NOMO-1 (cell line): ENCODE measurements around the gene GLP1R.

Experiments used
- DNase-seq, 2 experiments: peaks; one replicate each; lab custom pipeline; 2025; ENCODE audit not compliant: unreplicated experiment in 2 of 2; lab: John Stamatoyannopoulos, UW

GLP1R gene

DNA sequence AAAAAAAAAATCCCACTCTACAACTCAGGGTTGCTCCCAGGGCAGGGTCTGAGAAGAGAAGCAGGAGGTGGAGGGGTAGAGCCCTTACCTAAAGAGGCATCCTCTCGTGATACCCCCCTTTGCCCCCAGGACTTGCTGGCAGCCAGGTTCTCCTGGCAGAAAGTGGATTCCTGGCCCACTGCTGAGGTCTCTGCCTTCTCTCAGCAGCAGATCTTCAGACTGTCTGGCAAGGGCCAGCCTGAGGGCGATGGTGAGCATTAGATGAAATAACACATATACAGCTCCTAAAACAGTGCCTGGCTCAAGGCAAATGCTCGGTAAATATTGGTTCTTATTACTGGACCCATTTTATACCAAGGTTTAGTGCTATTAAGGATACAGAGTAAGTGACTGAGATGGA, 4.8 kb upstream of the GLP1R start:
- no peak for DNase-seq

DNA sequence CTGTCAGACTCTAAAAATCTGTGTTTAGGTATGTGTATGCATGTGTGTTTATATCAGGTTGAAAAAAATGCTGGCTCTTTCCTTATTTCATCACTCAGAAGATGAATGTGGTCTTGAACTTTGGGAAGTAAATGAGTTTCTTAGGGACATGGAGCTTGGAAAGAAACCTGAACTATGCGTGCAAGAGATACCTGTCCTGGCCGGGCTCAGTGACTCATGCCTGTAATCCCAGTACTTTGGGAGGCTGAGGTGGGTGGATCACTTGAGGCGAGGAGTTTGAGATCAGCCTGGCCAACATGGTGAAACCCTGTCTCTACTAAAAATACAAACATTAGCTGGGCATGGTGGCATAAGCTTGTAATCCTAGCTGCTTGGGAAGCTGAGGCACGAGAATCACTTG, 4.4 kb upstream of the GLP1R start:
- DNase-seq: no peak

DNA sequence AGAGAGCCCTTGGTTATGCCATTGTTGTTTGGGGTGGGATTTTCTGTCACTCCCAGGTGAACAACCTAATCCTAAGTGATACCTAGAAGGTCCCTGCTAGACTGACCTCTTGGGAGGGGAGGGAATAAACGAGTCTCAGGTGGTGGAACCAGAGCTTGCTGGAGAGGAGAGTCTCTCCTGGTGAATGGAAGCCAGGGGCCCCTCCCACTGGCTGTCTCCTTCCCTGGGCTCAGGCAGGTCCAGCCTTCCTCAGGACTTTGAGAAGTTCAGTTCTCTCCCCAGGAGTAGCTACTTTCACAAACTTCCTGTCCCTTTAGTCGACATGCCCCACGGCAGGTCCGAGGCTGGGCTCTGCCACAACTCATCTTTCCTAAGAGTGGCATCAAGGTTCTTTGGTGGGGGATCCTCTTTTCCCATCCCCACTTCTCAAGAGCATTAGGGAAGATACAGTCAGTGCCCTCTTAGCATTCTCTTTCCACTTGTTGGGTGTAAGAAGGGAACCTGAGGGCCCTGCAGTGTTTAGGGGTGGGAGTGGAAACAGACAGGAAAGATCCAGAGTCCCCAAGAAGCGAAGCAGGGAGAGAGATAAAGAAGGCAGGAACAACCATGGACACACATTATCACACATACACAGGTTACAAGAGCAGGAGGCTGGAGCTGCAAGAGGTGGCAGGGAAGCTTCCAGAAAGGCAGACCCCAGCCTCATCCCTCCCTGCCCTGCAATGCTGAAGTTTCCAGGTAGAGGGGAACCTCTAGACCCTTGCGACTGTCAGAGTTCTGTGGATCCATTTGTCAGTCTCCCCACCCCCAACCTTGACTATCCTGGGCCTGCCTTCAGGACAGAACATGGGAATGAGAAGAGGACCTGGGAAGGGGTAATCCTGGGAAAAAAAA, 900 bp upstream of the GLP1R start:
- no peak for DNase-seq

DNA sequence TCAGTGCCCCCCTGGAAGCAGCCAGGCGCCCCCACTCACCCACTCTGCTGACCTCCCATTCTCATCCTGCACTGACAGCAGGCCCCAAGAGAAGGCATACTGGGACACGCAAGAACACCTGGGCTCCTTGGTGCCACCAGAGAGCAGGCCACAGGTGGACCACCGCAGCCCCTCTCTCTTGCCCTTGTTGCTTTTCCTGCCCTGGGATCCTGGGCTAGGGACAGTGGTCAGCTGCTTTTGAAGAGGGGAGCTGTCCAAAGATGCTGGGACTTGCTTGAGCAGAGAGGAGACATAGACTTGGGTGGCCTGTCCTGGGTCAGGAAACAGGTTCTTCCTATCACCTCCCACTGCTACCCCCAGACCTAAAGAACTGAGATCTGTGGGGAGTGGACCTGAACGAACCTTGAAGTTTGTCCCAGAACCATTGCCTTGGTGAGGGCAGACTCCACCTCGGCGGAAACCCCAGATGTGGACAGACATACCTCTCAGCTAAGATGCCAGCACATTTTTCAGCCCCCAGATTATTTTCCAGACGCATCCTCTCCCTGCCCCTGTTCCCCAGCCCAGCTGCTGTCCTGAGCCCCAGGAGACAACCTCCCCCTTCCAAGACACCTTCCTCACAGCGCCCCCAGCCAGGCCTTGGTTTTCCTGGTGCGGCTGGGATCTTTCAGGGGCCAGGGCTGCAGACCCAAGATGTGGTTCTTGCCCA, 1.1 kb downstream of the GLP1R start:
- no peak for DNase-seq

DNA sequence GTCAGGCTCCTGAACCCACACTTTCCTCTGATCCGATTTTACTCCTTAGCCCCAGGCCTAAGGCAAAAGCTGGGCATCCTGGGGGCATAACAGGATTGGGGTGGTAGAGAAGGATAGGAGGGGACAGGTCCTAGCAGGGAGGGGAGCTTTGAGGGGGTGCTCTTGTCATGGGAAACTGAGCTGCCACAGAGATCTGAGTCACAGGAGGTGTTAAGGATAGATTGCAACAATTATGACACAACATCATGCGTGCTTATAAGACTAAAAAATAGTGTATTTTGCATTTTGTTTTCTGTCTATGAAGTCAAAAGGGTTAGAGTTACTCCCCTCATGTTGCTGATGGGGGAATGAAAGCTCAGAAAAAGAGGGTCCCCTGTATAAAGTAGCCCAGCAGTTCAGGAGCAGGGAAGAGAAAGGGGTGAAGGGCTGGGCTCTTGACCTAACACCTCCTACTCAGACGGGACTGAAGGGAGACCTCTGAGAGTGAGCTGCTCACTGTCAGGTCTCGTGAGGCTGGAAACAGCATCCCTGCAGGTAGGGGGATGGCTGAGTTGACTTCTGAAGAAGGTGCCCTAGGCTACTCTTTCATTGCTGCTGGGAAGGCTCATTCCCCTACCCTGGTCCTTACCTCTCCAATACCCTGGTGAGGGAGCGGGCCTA, 2.0 kb downstream of the GLP1R start:
- no peak for DNase-seq

DNA sequence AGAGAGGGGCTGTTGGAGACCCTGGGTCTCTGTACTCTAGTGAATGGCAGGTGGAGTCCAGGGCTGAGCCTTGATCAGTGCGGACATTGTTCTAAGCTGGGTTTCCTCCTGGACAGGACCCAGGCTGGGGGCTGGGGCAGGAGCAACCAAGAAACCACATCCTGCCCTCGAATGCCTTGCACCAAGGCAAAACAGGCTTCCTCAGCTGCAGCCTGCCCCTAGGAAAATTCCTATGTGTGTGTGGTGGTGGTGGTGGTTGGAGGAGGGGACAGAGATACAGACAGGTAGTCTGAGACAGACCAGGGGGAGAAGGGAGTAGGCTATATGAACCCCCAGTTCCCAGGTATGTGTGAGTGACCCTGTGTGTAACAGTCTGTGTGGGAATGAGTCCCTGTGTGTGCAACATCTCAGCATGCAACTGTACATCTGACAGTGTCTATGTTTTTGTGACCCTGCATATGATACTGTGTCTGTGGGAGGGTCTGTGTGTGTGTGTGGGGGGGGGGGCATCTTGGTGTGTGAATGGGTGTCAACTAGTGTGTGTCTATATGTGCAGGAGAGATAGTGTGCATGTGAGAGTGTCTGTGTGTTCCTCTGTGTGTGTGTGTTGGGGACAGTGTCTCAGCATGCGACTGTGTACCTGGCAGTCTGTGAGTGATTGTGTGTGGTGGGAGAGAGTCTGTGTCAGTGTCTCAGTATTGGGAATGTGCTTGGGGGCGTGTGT, 3.0 kb downstream of the GLP1R start:
- DNase-seq: no peak

DNA sequence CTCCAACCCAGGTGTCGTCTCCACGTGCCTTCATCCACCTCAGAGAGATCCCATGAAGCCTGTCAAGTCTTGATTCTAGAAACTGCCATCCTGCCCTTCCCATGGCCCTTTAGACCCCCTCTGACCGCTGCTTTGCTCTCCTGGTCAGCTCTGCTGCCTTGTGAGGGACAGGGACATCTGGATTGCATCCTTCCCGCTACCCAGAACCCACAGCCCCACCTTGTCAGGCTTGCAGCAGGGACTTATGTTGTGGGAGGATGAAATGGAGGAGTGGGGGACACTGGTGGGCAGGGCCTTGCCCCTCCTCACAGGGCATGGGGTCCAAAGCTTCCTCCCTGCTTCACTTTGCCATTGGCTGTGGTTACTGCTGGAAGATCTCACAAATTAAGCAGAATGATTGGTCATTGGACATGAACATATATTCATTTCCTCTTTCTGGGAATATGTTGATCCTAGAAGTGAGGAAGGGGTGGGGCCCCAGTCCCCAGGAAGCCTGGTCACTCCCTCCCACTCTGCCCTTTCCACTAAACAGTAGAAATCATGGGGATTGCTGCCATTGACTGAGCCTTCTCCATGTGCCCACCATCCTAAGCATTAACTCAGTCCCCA, 4.5 kb downstream of the GLP1R start:
- no peak for DNase-seq

DNA sequence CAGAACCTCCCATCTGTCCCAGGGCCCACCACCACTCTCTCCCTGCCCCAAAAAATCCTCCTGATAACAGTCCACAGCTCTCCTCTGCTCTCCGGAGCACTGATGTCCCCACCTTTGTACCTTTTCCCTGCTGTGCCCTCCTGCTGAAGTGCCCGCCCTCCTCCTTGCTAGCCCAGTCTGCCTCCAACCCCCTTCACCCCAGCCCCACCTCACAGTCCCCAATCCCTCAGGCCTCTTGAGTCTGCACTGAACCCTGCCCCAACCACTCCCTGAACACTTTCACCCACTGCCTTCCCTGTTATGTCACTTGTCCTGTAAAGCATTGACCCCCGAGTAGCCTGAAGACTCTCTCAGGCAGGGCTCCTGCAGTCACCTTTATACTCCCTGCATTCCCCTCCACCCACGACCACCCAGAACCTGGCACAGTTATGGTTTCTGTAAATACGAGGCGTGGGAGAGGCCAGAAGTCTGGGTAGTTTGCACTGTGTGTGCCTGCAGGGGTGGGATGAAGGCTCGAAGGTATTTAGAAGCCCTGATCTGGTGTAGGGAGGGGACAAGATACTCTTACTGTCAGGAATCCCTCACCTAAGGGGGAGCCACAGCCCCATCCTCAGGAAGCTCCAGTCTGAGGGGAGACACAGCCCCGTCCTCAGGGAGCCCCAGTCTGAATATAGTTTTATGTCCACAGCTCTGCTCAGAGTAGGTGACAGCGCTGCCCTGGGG, 5.4 kb downstream of the GLP1R start:
- DNase-seq: no peak

DNA sequence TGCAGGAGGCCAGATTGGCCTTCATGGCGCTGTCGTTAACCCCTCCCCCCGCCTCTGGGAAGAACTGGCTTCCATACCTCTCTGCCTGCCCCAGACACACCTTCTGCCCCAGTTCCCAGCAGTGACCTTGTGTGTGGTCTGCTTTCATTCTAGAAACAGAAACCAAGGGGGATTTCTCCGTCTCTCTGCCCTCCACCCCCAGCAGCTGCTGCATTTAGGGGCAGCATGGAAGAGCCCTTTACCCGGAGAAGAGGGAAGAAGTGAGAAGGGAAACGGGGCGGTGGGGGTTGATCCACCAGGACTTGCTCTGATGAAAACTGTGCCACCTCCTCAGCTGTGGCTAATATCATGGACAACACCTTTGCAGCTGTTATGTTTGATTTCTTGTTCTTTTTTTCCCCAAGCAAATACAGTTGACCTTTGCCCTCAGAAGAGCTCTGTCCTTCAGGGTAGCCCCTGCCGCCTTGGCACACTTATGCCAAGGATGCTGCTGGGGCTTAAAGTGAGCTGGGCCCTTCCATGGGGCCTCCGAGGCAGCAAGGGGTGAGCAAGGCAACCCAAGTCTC, 6.1 kb downstream of the GLP1R start:
- DNase-seq: no peak

DNA sequence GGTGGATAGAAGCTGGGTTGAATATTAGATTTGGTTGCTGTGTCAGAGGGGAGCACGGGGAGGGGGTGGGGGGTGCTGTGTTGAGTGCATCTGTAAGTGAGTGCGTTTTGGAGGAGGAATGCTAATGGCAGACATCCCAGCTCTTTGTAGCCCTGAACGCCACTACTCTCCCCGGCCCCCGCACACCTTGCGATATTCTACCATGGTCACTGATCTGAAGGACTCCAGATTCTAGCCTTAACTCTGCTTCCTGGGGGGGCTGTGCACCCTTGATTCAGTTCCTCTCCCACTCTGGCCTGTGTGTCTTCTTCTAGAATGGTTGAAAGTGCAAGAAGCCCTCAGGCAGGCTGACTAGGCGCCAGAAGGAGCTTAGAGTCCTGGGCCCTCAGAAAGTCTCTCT, 7.1 kb downstream of the GLP1R start:
- DNase-seq: no peak

DNA sequence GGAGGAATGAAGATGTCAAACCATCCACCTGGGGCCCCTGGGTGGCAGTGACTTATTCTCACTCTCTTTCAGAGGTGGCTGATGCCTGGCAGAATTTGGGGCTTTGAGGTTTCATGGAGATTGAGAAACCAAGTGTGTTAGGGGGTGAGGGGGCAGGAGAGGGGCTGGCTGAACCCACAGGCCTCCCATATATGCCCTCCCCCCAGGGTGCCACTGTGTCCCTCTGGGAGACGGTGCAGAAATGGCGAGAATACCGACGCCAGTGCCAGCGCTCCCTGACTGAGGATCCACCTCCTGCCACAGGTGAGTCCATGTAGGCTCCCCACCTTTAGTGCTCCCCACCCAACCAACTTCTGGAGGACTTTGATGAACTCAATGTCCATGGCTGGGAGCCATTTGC, 7.6 kb downstream of the GLP1R start:
- DNase-seq: no peak

DNA sequence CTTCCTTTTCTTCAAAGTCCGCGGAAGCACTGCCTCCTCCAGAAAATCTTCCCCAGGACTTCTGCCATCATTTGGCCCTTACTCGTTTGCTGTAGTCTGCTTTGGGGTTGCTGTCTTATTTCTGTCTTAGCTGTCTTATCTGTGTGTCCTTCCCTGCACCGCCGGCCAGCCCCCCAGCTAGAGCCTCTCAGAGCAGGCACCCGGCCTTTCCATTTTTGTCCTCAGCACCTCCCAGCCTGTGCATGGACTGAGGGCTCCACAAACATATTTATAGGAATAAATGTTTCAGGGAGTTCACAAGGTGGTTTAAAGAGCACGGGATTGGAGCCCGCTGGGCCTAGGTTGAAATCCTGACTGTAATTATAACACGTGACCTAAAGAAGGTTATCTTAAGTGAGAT, 8.1 kb downstream of the GLP1R start:
- DNase-seq: no peak

DNA sequence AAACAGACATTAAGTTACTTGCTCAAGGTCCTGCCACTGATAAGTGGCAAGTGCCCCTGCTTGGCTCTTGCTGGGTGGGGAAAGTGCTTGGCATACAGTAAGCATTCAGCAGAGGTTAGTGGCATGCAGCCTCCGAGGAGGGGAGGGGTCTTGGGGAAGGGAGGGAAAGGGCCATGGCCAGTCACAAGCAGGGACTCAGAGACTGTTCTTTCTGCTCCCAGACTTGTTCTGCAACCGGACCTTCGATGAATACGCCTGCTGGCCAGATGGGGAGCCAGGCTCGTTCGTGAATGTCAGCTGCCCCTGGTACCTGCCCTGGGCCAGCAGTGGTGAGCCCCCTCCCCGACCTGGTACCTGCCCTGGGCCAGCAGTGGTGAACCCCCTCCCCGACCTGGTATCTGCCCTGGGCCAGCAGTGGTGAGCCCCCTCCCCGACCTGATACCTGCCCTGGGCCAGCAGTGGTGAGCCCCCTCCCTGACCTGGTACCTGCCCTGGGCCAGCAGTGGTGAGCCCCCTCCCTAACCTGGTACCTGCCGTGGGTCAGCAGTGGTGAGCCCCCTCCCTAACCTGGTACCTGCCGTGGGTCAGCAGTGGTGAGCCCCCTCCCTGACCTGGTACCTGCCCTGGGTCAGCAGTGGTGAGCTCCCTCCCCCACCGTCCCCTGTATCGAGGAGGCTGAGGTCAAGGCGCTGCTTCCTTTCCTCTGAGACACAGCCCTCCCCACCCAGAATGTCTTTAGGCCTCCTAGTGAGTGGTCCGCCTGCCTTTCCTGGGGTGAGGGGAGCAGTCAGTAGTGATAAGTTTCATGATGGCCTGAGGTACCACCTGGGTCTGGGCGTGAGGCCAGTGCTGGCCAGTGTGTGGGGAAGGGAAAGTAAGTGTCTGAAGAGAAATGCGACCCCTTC, 8.9 kb downstream of the GLP1R start:
- DNase-seq: no peak

DNA sequence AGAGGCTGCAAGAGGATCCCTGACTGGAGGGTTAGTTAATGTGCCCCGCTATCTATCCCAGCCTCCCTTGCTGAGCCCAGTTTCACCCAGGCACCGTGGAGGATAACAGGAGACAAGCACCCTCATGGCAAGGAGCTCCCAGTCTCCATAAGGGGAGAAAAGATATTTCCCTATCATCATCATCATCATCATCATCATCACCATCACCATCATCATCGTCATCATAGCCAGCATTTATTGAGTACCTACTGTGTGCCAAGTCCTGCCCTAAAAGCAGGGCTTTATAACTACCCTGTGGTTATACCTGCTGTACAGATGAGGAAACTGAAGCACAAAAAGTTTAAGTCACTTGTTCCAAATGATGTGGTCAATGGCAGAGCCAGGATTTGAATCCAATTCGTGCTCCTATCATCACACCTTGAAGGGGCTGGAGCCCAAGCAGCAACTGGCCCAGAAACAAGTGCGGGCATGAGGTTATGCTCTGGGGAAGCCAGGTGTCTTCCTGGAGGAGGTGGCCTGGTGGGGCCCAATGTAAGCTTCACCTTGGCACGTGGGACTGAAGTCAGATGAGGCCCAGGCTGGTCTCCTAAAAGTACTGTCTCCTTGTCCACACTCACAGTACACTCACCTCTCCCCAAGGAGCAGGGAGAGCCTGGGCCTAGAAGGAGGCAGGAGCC, 10.0 kb downstream of the GLP1R start:
- DNase-seq: no peak

DNA sequence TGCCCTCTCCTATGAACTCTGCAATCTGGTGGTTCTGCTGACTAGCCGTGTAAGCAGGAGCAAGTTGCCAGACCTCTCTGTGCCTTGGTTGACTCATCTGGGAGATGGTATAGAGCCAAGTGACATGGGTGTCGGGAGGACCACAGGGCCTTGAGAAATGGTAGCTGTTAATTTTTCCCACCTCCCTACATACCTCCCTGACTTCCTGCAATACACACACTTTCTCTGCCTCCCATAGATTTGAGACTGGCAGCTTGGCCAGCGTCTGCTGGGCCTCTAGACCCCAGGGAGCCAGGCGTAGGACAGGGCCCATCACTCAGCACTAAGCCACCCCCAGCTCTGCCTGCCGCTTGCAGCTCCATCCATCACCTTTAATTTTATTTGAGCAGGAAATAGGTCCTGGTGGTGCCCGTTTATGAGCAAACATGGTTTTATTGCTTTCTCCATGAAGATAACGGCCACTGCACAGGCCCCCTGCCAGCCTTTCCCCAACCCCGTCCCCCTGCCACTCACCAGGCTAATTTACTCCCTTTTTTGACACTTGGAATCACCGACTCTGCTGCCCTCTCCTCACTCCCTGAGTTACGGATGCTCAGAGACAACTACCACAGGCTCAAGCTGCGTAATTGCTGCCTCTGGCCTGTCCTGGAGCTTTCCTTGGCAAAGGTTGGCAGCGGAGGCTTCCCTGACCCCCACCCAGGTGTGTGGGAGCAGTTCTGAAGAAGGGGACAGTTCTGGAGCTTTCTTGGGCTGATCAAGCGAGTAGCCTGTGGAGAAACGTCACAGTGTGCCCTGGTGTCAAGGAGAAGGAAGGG, 11.1 kb downstream of the GLP1R start:
- no peak for DNase-seq

DNA sequence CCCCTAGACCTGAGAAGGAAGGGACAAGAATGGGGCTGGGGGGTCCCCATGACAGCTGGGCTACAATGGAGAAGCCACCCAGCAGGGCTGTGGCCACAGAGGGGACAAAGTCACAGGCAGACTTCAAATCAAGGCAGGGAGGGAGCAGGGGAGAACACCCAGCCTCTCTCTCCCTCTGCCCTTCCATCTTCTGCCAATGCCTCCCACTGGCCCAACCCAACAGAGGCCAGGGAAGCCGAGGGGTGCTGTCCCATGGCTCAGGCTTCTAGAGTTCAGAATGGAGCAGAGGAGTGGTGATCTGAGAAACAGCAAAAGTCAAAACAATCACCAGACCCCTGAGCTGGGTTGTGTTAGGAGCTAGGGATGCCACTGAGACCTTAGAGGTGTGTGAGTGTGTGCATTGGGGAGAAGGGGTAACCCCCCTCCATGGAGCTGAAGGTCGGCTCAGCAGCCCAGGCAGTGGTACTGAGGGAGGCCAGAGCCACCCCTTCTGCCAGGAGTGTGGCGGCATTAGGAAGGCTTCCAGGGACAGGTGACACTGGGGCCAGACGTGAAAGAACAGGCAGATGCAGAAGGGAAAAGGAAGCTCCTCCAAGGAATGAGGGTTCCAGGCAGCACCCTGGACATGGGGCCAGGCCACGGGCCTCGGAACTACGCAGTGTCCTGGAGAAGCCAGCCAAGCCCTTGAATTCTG, 12.0 kb downstream of the GLP1R start:
- DNase-seq: no peak

DNA sequence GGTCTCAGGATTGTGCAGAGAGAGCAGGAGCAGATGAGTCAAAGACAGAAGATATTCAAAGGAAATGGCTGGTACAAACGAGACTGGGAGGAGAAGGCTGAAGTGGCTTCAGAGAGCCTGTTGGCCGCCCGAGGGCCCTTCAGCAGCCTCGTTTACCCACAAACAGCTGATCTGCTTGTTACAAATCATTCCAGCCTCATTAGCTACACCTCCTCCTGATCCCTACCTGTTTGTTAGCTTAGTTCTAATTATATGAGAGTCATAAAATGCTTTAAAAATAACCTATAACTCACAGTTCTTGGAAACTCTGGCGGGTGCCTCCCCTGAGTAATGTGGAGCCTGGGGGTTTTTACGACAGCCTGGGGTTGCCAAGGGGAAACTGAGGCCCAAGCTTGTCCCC, 12.6 kb downstream of the GLP1R start:
- no peak for DNase-seq
